Kidney (tissue), 14 donors: ENCODE results near the gene ZNF799. TPM values are rescaled to one million over a fixed set of nuclear protein-coding genes. Genes with fewer than 3 reads are reported as not detected.
"Not testable (repeated sequence)": the region's sequence is repeated elsewhere in the genome, so short reads cannot be mapped to it uniquely, and the experiment has no call there.

Experiments used
- DNase-seq, 5 donors: peaks; one replicate each; pipeline ENCODE4 v3.0.0-alpha.2; 2013 to 2020
- FAIRE-seq: peaks from 2 replicates; lab custom pipeline; 2012; peaks lifted over from hg19 to GRCh38; lab: Jason Lieb, UNC
- H3K27ac ChIP-seq, 2 donors: one replicate each; pipeline ENCODE4 v1.7.0; 2013; ENCODE audit warnings: low read depth in 2 of 2, low read length in 2 of 2, inconsistent platforms in 1 of 2
- H3K27me3 ChIP-seq: one replicate; pipeline ENCODE4 v1.7.1; 2013; ENCODE audit warnings: low read length, inconsistent platforms; ENCODE audit not compliant: control insufficient read depth, insufficient read depth
- H3K36me3 ChIP-seq, 3 donors: one replicate each; pipeline versions ENCODE4 v1.7.0 to v1.7.1; 2013; ENCODE audit warnings: low read length in 3 of 3, control low read depth in 1 of 3, inconsistent platforms in 1 of 3; ENCODE audit not compliant: insufficient read depth in 3 of 3, control insufficient read depth in 2 of 3
- H3K4me1 ChIP-seq, 3 donors: one replicate each; pipeline versions ENCODE4 v1.7.0 to v1.7.1; 2013; ENCODE audit warnings: low read length in 3 of 3, inconsistent platforms in 1 of 3, low read depth in 1 of 3; ENCODE audit not compliant: control insufficient read depth in 2 of 3, insufficient read depth in 2 of 3
- H3K4me3 ChIP-seq, 3 donors: one replicate each; pipeline versions ENCODE4 v1.7.0 to v1.8.1; 2013; ENCODE audit warnings: low read length in 3 of 3, control low read depth in 1 of 3, inconsistent platforms in 1 of 3
- H3K9ac ChIP-seq, 3 donors: one replicate each; pipeline versions ENCODE4 v1.7.0 to v1.7.1; 2013; ENCODE audit warnings: low read length in 3 of 3, control low read depth in 1 of 3, inconsistent platforms in 1 of 3
- H3K9me3 ChIP-seq, 3 donors: one replicate each; pipeline versions ENCODE4 v1.7.0 to v1.7.1; 2013; ENCODE audit warnings: low read length in 3 of 3, control low read depth in 1 of 3, inconsistent platforms in 1 of 3; ENCODE audit not compliant: control insufficient read depth in 2 of 3, insufficient read depth in 1 of 3
- intact Hi-C: fragments of 100-400 bp; cut with DNase I; formaldehyde crosslinking; loops from one replicate; pipeline ENCODE4 v1.11.1; 2022
- polyA plus RNA-seq: library from polyadenylated mRNA; stranded (reverse); fragments of 350-450 nt; fragmentation: Illumina TruSeq; extraction: RNeasy Lipid Tissue Mini Kit (QIAGEN cat#74804); gene quantifications from one replicate; pipeline ENCODE4 v1.2.3, GENCODE V29; 2014; ENCODE audit warnings: low read depth, low replicate concordance; ENCODE audit not compliant: insufficient read depth
- total RNA-seq: library from RNA; stranded (reverse); fragmentation: NEBNext Ultra II Directional; extraction: Animal tissue kit (Norgen Biotek cat#: 25700); gene quantifications from one replicate; pipeline ENCODE4 v1.2.1, GENCODE V29; 2021
- TF ChIP-seq, protein P1 (sequence below): IDR thresholded peaks from 3 replicates; pipeline ENCODE4 v1.5.1; 2012; ENCODE audit warnings: mild to moderate bottlenecking, moderate library complexity, borderline replicate concordance; ENCODE audit not compliant: insufficient read depth; ENCODE audit errors: extremely low read depth
- donor health status: control.
- donor health status: control.
- donor health status: control.
- donor health status: control.
- donor health status: control.
- donor health status: DM: yes; HTN: yes; CAD: no.
- donor health status: Normal renal cell carcinoma (clear cell type).

Gene ZNF799
- total and polyA plus RNA-seq, 2 donors from 2014 or later: 4.3 to 7.8 TPM

DNA sequence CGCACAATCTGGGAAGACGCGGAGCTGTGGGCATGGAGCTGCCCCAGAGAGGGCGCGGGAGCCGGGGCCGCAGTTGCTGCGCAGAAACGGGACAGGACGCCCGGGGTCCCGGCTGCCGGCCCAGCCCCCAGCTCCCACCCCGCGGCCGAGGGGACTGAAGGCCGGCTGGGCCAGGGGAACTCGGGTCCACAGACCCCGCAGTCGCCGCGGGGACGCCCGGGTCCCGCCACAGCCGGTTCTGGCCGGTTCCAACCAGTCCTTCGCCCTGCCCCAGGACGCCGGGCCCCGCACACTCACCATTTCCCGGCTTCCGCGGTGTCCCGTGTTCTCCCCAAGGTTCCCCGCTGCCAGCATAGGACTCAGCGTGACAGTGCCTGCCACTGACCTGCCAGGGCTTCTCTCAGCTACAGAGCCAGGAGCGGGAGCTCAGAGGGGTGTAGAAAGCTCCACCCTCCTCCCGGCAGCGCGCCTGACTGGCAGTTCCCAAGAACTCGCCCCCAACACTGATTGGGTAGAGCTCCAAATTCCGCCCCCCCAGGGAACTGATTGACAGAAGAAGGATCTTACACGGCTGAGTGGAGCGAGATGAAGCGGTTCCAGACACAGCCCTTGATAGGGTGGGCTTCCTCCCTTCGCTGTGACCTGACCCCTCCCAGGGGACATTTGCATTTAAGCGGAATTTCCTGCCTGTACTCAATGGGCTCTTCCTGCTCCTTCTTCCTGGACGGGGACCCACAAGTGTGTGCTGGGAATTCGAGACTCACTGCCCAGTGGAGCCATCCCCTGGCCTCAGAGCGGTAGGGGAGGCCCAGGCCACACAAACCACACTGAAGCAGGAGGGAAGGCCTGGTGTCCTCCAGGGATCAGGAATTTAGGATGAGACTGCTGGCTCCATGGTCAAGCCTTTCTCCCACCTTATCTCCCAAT is 35.6 kb downstream of the ZNF799 start, which contains the start of gene ZNF442:
Gene ZNF442 (minus strand): TSS at position 448 of the 927 bp plus-strand sequence. CDS start 2,052 bp downstream, outside the sequence.
- TF ChIP-seq, protein P1, sequence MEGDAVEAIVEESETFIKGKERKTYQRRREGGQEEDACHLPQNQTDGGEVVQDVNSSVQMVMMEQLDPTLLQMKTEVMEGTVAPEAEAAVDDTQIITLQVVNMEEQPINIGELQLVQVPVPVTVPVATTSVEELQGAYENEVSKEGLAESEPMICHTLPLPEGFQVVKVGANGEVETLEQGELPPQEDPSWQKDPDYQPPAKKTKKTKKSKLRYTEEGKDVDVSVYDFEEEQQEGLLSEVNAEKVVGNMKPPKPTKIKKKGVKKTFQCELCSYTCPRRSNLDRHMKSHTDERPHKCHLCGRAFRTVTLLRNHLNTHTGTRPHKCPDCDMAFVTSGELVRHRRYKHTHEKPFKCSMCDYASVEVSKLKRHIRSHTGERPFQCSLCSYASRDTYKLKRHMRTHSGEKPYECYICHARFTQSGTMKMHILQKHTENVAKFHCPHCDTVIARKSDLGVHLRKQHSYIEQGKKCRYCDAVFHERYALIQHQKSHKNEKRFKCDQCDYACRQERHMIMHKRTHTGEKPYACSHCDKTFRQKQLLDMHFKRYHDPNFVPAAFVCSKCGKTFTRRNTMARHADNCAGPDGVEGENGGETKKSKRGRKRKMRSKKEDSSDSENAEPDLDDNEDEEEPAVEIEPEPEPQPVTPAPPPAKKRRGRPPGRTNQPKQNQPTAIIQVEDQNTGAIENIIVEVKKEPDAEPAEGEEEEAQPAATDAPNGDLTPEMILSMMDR: peak; percentile 56
- H3K9me3 ChIP-seq: no peaks in the 10 kb centered on the region
- DNase-seq (peak; percentile 98 to 99 (median 98)), FAIRE-seq (peak; percentile 97)
- no peaks in the 10 kb centered on the region for H3K36me3 ChIP-seq
- H3K4me3 ChIP-seq: peak within 1 kb of the TSS; percentile 77 to 85 (median 77)
- intact Hi-C loops: no loop called here
- no peaks in the 10 kb centered on the region for H3K27me3 ChIP-seq
- peak within 1 kb of the TSS; percentile 59 to 91 (median 80) for H3K9ac ChIP-seq
- H3K4me1 ChIP-seq: peaks cover 0 to 5% (median 3%) of the 10 kb centered on the region in 3 donors
- H3K27ac ChIP-seq: peak within 1 kb of the TSS; percentile 86 to 89

- DNase-seq (peak in 4 of 5 donors; percentile 21 to 77 (median 48)), FAIRE-seq (no peak)
- no peaks in the 10 kb centered on the region for H3K36me3 ChIP-seq
- H3K27me3 ChIP-seq: no peaks in the 10 kb centered on the region
- intact Hi-C loops: no loop called here
- TF ChIP-seq, protein P1: no peak
- H3K4me1 ChIP-seq: peaks cover 0 to 5% (median 3%) of the 10 kb centered on the region in 3 donors
- no peaks in the 10 kb centered on the region for H3K9me3 ChIP-seq
- peak overlapping the region; percentile 59 to 91 (median 80) for H3K9ac ChIP-seq
- peak overlapping the region; percentile 86 to 89 for H3K27ac ChIP-seq
- peak overlapping the region; percentile 77 to 85 (median 77) for H3K4me3 ChIP-seq
These were observed 36.5 kb downstream of the ZNF799 start for GRCh38 chr19:12364391-12365235.

DNA sequence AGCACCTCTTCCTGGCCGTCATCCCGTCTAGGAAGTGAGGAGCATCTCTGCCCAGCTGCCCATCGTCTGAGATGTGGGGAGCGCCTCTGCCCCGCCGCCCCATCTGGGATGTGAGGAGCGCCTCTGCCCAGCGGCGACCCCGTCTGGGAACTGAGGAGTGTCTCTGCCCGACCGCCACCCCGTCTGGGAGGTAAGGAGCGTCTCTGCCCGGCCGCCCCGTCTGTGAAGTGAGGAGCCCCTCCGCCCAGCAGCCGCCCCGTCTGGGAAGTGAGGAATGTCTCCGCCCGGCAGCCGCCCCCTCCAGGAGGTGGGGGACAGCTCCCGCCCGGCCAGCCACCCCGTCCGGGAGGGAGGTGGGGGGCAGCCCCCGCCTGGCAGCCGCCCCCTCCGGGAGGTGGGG is 38.8 kb downstream of the ZNF799 start:
- H3K36me3 ChIP-seq, intact Hi-C loops, H3K9me3 ChIP-seq, FAIRE-seq, H3K27ac ChIP-seq, H3K9ac ChIP-seq, H3K4me3 ChIP-seq, H3K27me3 ChIP-seq: not testable (repeated sequence)
- peaks cover 0 to 11% (median 3%) of the 10 kb centered on the region in 3 donors for H3K4me1 ChIP-seq
- peak in 1 of 5 donors; percentile 71 for DNase-seq
